GM12878 (cell line): ENCODE data around the gene DLX3. TPM values are rescaled to one million over a fixed set of nuclear protein-coding genes. Genes with fewer than 3 reads are reported as not detected.

Source experiments
- ATAC-seq: fragments of 200-7000 bp; cut with Tn5 transposase; 3 replicates; pipeline ENCODE4 v1.9.1; 2020; ENCODE audit warnings: mild to moderate bottlenecking, moderate library complexity
- BruUV-seq: library from RNA; stranded (reverse); fragments of 400-500 nt; replicated peaks from 2 replicates; lab custom pipeline; 2021; lab: Mats Ljungman, UMichigan
- CTCF ChIA-PET: fragments of 300-600 bp; sonication (Branson Sonifier 250); formaldehyde crosslinking; extraction: SDS; loops from one replicate; lab custom pipeline; 2021; ENCODE audit warnings: inconsistent platforms; lab: Yijun Ruan, JAX
- POLR2A ChIA-PET: fragments of 350-600 bp; formaldehyde crosslinking; extraction: SDS; loops from one replicate; lab custom pipeline; 2021; ENCODE audit warnings: inconsistent platforms; lab: Charles Lee
- RAD21 ChIA-PET: fragments of 300-600 bp; sonication (Branson Sonifier 250); formaldehyde crosslinking; loops from one replicate; lab custom pipeline; 2023; ENCODE audit warnings: antibody characterized with exemption; ENCODE audit not compliant: unreplicated experiment; lab: Charles Lee
- SMC1A ChIA-PET: fragments of 300-600 bp; sonication (Branson Sonifier 250); formaldehyde crosslinking; loops from one replicate; lab custom pipeline; 2023; ENCODE audit not compliant: unreplicated experiment, uncharacterized antibody; lab: Charles Lee
- DNase-seq: peaks from one replicate; pipeline ENCODE4 v3.0.0-alpha.2; 2011; ENCODE audit warnings: low read depth, low spot score
- FAIRE-seq: peaks from 3 replicates; lab custom pipeline; 2011; peaks lifted over from hg19 to GRCh38; lab: Jason Lieb, UNC
- H2AFZ ChIP-seq: 2 replicates; pipeline ENCODE4 v1.6.0; 2011; ENCODE audit warnings: low read depth, low read length, control low read depth; ENCODE audit not compliant: control insufficient read depth
- H3K27ac ChIP-seq: 2 replicates; pipeline ENCODE4 v1.5.1; 2011; ENCODE audit warnings: control low read depth; ENCODE audit not compliant: control insufficient read depth, insufficient read depth
- H3K27me3 ChIP-seq, 2 experiments: replicated peaks in 1 of 2; 2 replicates each; pipeline versions ENCODE4 v1.6.0 to v1.6.1; 2011; ENCODE audit warnings: low read length in 1 of 2; ENCODE audit not compliant: control insufficient read depth in 2 of 2, insufficient read depth in 2 of 2
- H3K36me3 ChIP-seq, 2 experiments: 2 replicates each; pipeline ENCODE4 v1.5.1; 2011; ENCODE audit warnings: low read length in 1 of 2; ENCODE audit not compliant: control insufficient read depth in 2 of 2, insufficient read depth in 2 of 2
- H3K4me1 ChIP-seq: 2 replicates; pipeline ENCODE4 v1.6.1; 2011; ENCODE audit warnings: mild to moderate bottlenecking, low read length, moderate library complexity, mixed read lengths; ENCODE audit not compliant: control insufficient read depth, insufficient read depth
- H3K4me2 ChIP-seq: 2 replicates; pipeline ENCODE4 v1.6.0; 2011; ENCODE audit warnings: control low read depth; ENCODE audit not compliant: control insufficient read depth, insufficient read depth
- H3K4me3 ChIP-seq: fragments of 200-600 bp; sonication (generic); 2 replicates; pipeline ENCODE4 v1.5.1; 2016
- H3K79me2 ChIP-seq: 2 replicates; pipeline ENCODE4 v1.6.0; 2011; ENCODE audit warnings: low read length; ENCODE audit not compliant: control insufficient read depth, insufficient read depth
- H3K9ac ChIP-seq: 2 replicates; pipeline ENCODE4 v1.8.0; 2011; ENCODE audit warnings: low read length, control low read depth, mixed read lengths; ENCODE audit not compliant: control insufficient read depth, insufficient read depth
- H3K9me3 ChIP-seq: replicated peaks from 3 replicates; pipeline ENCODE4 v1.5.1; 2011; ENCODE audit warnings: mild to moderate bottlenecking, low read length; ENCODE audit not compliant: control insufficient read depth, insufficient read depth
- H4K20me1 ChIP-seq: 2 replicates; pipeline ENCODE4 v1.6.0; 2011; ENCODE audit not compliant: control insufficient read depth, insufficient read depth
- BCL11A ChIP-seq: IDR thresholded peaks from 2 replicates; pipeline ENCODE4 v1.6.1; 2011; ENCODE audit warnings: low read depth, low read length
- ETV6 ChIP-seq, 2 experiments: fragments of 450-650 bp in 1 of 2; IDR thresholded peaks in 1 of 2; conservative IDR thresholded peaks in 1 of 2; 2 replicates each; pipeline ENCODE4 v1.6.1; 2014; ENCODE audit warnings: antibody characterized with exemption in 1 of 2, borderline replicate concordance in 1 of 2, low read depth in 1 of 2, mild to moderate bottlenecking in 1 of 2, moderate library complexity in 1 of 2
- IRF4 ChIP-seq: IDR thresholded peaks from 2 replicates; pipeline ENCODE4 v1.6.1; 2011; ENCODE audit warnings: low read depth, low read length
- JUND ChIP-seq: IDR thresholded peaks from 2 replicates; pipeline ENCODE4 v1.6.1; 2012; ENCODE audit warnings: low read depth, mild to moderate bottlenecking, low read length, improper control_type of control experiment, moderate library complexity
- KLF5 ChIP-seq: fragments of 450-650 bp; IDR thresholded peaks from 2 replicates; pipeline ENCODE4 v1.6.1; 2014; ENCODE audit warnings: mild to moderate bottlenecking; ENCODE audit not compliant: partially characterized antibody
- POLR2AphosphoS5 ChIP-seq: IDR thresholded peaks from 2 replicates; pipeline ENCODE4 v1.6.1; 2011; ENCODE audit warnings: mild to moderate bottlenecking, low read length, inconsistent platforms
- RCOR1 ChIP-seq: conservative IDR thresholded peaks from 2 replicates; pipeline ENCODE4 v1.6.1; 2012; ENCODE audit warnings: low read depth, low read length, improper control_type of control experiment
- RFX5 ChIP-seq: IDR thresholded peaks from 2 replicates; pipeline ENCODE4 v1.6.1; 2011; ENCODE audit warnings: low read depth, low read length, improper control_type of control experiment
- WRNIP1 ChIP-seq: IDR thresholded peaks from 2 replicates; pipeline ENCODE4 v1.6.1; 2011; ENCODE audit warnings: low read depth, low read length, improper control_type of control experiment, borderline replicate concordance
- ZNF24 ChIP-seq: fragments of 450-650 bp; IDR thresholded peaks from 2 replicates; pipeline ENCODE4 v1.6.1; 2017; ENCODE audit warnings: antibody characterized with exemption, mild to moderate bottlenecking
- WGBS: methylation state at CpG from one replicate; pipeline ENCODE4 v1.1.6; 2016; ENCODE audit warnings: low lambda C conversion rate; ENCODE audit not compliant: insufficient replicate concordance, insufficient coverage; ENCODE audit errors: missing lambda C conversion rate; 5-methylcytosine and 5-hydroxymethylcytosine counted together
- in situ Hi-C: fragments of 300-500 bp; cut with MboI; formaldehyde crosslinking; loops from 9 replicates; pipeline ENCODE4 v1.14.3; 2018; ENCODE audit warnings: mixed read lengths
- intact Hi-C: fragments of 100-400 bp; cut with micrococcal nuclease; formaldehyde crosslinking; loops from one replicate; pipeline ENCODE4 v1.14.2; 2022; ENCODE audit not compliant: unreplicated experiment
- polyA plus RNA-seq, 11 experiments: library from polyadenylated mRNA; depleted of rRNA in 4 of 11; unstranded in 6 of 11; stranded (reverse) in 5 of 11; fragments of >200 nt; fragmentation: Nextera tagmentation in 4 of 11; fragmentation: Illumina TruSeq in 1 of 11; extraction: Ambion mirVana in 4 of 11; extraction: Trizol in 1 of 11; gene quantifications; 1 replicate in 1 of 11; 2 replicates in 10 of 11; pipeline versions ENCODE4 v1.2.1 to v1.2.3, GENCODE V29; 2011 to 2016; ENCODE audit warnings: inconsistent platforms in 2 of 11, missing spikeins in 2 of 11, low read depth in 1 of 11
- total RNA-seq, 4 experiments: library from RNA; depleted of rRNA in 3 of 4; stranded (reverse); fragments of >200 nt in 3 of 4; fragmentation: Illumina TruSeq in 1 of 4; extraction: Trizol in 1 of 4; gene quantifications; 2 replicates each; pipeline versions ENCODE4 v1.2.1 to v1.2.3, GENCODE V29; 2013 to 2021
- TF ChIP-seq, protein P1 (sequence below): fragments of 450-650 bp; formaldehyde crosslinking; IDR thresholded peaks from 2 replicates; pipeline ENCODE4 v1.4.0; 2020; ENCODE audit warnings: mild to moderate bottlenecking, moderate library complexity
- TF ChIP-seq, protein P2 (sequence below): fragments of 450-650 bp; IDR thresholded peaks from 2 replicates; pipeline ENCODE4 v1.6.1; 2017; ENCODE audit warnings: mild to moderate bottlenecking, moderate library complexity

Gene DLX3
- total and polyA plus RNA-seq, 10 of the 15 experiments (the other 5 are each of a cell fraction or from before 2014, with no cell fraction given): not detected

DNA sequence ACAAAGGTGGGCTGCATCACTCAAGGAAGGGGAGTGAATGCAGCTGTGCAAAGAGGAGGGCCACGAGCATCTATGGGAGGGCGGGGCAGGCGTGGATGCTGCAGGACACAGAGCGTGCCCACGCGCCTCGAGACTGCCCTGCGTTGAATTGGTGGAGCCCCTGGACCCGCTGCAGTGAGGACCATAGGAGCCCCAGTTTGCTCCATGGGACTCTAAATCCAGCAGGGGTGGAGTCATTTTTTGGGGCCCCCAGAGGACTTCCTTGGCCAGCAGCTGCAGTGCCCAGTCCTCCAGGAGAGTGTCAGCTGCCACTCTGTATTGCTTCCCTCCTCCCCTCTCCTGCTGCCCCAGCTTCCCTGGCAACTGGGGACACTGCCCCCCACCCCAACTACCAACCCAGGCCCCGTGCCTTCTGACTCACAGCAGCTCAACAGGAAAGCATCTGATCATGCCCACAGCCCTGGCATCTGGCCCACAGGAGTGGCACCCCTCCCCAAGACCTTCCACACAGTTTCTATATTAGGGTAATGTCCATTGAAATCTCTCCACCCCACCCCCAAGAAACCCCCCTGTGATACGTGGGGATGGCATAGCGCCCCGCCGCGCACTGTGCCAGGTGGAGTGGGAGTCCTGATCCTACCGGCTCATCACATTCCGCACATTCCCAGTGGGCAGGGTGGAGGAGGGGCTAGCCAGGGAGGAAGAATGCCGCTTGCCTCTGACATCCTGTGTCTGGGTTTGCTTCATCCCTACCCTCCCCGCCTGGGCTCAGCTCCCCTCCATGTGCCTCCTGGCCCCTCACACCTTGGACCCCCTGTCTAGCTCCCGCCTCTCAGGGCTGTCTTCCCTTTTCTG, 33.1 kb upstream of the DLX3 start:
- no peak overlapping the region for H2AFZ ChIP-seq
- H3K9ac ChIP-seq: no peak overlapping the region
- ChIA-PET SMC1A (interaction anchor here (1.0 to 3.7 kb wide), 3 partner anchors 28 to 66 kb away, joined by 4 to 18 read pairs (median 6); partner anchors contain the start of gene ITGA3), POLR2A (no interaction called here), CTCF (interaction anchor here (0.6 to 9.7 kb wide), 10 partner anchors 11 to 158 kb away, joined by 3 to 118 read pairs (median 4); partner anchors contain the start of genes ITGA3 and PDK2), RAD21 (interaction anchor here (0.8 to 3.1 kb wide), 3 partner anchors 39 to 66 kb away, joined by 3 to 19 read pairs (median 3); no protein-coding TSS in a partner anchor)
- intact Hi-C loops: loop anchor here (1.0 kb wide), 1 partner anchor 27 kb away; no protein-coding TSS in a partner anchor
- H3K9me3 ChIP-seq: no peaks in the 10 kb centered on the region; the same call in 2 of the 3 replicates
- TF ChIP-seq RFX5 (no peak), BCL11A (no peak), ETV6 (conservative IDR thresholded peaks at IDR 0.05 in 1 of 2, IDR thresholded peaks at IDR 0.05 in 1 of 2; ENCODE audit: borderline replicate concordance in 1 of 2, low read depth in 1 of 2) (no peak), POLR2AphosphoS5 (no peak), KLF5 (no peak), JUND (no peak), RCOR1 (no peak), WRNIP1 (no peak), ZNF24 (no peak), IRF4 (no peak)
- TF ChIP-seq, protein P1, sequence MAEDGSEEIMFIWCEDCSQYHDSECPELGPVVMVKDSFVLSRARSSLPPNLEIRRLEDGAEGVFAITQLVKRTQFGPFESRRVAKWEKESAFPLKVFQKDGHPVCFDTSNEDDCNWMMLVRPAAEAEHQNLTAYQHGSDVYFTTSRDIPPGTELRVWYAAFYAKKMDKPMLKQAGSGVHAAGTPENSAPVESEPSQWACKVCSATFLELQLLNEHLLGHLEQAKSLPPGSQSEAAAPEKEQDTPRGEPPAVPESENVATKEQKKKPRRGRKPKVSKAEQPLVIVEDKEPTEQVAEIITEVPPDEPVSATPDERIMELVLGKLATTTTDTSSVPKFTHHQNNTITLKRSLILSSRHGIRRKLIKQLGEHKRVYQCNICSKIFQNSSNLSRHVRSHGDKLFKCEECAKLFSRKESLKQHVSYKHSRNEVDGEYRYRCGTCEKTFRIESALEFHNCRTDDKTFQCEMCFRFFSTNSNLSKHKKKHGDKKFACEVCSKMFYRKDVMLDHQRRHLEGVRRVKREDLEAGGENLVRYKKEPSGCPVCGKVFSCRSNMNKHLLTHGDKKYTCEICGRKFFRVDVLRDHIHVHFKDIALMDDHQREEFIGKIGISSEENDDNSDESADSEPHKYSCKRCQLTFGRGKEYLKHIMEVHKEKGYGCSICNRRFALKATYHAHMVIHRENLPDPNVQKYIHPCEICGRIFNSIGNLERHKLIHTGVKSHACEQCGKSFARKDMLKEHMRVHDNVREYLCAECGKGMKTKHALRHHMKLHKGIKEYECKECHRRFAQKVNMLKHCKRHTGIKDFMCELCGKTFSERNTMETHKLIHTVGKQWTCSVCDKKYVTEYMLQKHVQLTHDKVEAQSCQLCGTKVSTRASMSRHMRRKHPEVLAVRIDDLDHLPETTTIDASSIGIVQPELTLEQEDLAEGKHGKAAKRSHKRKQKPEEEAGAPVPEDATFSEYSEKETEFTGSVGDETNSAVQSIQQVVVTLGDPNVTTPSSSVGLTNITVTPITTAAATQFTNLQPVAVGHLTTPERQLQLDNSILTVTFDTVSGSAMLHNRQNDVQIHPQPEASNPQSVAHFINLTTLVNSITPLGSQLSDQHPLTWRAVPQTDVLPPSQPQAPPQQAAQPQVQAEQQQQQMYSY (CRISPR knock-in tag): no peak
- TF ChIP-seq, protein P2, sequence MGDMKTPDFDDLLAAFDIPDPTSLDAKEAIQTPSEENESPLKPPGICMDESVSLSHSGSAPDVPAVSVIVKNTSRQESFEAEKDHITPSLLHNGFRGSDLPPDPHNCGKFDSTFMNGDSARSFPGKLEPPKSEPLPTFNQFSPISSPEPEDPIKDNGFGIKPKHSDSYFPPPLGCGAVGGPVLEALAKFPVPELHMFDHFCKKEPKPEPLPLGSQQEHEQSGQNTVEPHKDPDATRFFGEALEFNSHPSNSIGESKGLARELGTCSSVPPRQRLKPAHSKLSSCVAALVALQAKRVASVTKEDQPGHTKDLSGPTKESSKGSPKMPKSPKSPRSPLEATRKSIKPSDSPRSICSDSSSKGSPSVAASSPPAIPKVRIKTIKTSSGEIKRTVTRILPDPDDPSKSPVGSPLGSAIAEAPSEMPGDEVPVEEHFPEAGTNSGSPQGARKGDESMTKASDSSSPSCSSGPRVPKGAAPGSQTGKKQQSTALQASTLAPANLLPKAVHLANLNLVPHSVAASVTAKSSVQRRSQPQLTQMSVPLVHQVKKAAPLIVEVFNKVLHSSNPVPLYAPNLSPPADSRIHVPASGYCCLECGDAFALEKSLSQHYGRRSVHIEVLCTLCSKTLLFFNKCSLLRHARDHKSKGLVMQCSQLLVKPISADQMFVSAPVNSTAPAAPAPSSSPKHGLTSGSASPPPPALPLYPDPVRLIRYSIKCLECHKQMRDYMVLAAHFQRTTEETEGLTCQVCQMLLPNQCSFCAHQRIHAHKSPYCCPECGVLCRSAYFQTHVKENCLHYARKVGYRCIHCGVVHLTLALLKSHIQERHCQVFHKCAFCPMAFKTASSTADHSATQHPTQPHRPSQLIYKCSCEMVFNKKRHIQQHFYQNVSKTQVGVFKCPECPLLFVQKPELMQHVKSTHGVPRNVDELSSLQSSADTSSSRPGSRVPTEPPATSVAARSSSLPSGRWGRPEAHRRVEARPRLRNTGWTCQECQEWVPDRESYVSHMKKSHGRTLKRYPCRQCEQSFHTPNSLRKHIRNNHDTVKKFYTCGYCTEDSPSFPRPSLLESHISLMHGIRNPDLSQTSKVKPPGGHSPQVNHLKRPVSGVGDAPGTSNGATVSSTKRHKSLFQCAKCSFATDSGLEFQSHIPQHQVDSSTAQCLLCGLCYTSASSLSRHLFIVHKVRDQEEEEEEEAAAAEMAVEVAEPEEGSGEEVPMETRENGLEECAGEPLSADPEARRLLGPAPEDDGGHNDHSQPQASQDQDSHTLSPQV: no peak
- peaks cover 0 to 2% of the 10 kb centered on the region in 2 experiments; a peak in 3 of 4 replicates for H3K27me3 ChIP-seq
- DNase-seq (no peak), ATAC-seq (no peak), FAIRE-seq (no peak)
- H3K4me3 ChIP-seq: no peak overlapping the region
- no peaks in the 10 kb centered on the region for H3K4me1 ChIP-seq
- no peaks in the 10 kb centered on the region for H4K20me1 ChIP-seq
- no peak overlapping the region for H3K4me2 ChIP-seq
- H3K27ac ChIP-seq: no peak overlapping the region
- in situ Hi-C loops: loop anchor here (5.0 kb wide), 1 partner anchor 64 kb away; no protein-coding TSS in a partner anchor
- H3K36me3 ChIP-seq: no peaks in the 10 kb centered on the region
- BruUV-seq: no TSS peak
- 49% methylated on average over 20 of the region's 20 CpGs for WGBS
- H3K79me2 ChIP-seq: no peaks in the 10 kb centered on the region
